ENCODE measurements around the gene OSBPL6.

Gene OSBPL6

DNA sequence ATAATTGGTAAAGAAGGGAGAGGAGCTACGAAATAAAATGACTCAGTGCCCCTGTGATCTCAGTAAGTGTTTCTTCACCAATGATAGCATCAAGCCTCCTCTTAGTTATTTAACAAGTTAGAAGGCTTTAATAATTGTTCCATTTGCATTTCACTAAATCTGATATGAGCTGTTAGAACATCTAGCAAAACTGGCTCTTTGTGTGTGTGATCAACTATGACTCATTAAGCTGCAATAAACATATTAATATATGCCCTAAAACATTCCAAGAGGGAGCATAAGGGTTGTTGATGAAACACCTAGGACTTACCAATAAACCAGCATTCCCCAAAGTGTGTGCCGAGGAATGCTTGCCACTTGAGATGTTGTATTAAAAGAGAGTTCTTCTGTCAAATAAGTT lies 115.2 kb downstream of the OSBPL6 start:
- H4K20me1 ChIP-seq (ENCODE audit: insufficient read depth, low read length, poor library complexity, severe bottlenecking): no peaks in the 10 kb centered on the region
- H3K4me2 ChIP-seq (ENCODE audit: low read depth, low read length, poor library complexity, severe bottlenecking): no peak overlapping the region
- no peak for TF ChIP-seq EZH2phosphoT487 (IDR thresholded peaks at IDR 0.05; ENCODE audit: borderline replicate concordance)
- TF ChIP-seq, protein P1, sequence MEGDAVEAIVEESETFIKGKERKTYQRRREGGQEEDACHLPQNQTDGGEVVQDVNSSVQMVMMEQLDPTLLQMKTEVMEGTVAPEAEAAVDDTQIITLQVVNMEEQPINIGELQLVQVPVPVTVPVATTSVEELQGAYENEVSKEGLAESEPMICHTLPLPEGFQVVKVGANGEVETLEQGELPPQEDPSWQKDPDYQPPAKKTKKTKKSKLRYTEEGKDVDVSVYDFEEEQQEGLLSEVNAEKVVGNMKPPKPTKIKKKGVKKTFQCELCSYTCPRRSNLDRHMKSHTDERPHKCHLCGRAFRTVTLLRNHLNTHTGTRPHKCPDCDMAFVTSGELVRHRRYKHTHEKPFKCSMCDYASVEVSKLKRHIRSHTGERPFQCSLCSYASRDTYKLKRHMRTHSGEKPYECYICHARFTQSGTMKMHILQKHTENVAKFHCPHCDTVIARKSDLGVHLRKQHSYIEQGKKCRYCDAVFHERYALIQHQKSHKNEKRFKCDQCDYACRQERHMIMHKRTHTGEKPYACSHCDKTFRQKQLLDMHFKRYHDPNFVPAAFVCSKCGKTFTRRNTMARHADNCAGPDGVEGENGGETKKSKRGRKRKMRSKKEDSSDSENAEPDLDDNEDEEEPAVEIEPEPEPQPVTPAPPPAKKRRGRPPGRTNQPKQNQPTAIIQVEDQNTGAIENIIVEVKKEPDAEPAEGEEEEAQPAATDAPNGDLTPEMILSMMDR (conservative IDR thresholded peaks at IDR 0.05; ENCODE audit: low read length): no peak
- H3K27me3 ChIP-seq (ENCODE audit: insufficient read depth, low read length, poor library complexity, severe bottlenecking): no peaks in the 10 kb centered on the region
- H2AFZ ChIP-seq (ENCODE audit: low read length): no peak overlapping the region
- no peaks in the 10 kb centered on the region for H3K36me3 ChIP-seq (ENCODE audit: insufficient read depth, low read length)
- H3K9ac ChIP-seq (ENCODE audit: low read depth, low read length, poor library complexity, severe bottlenecking): no peak overlapping the region
- no peaks in the 10 kb centered on the region for H3K9me2 ChIP-seq (replicated peaks; ENCODE audit: low read depth, low read length)
- H3K4me3 ChIP-seq (ENCODE audit: low read length, poor library complexity, severe bottlenecking): no peak overlapping the region
- peaks cover 3% of the 10 kb centered on the region for H3K4me1 ChIP-seq (ENCODE audit: insufficient read depth, low read length, poor library complexity, severe bottlenecking)
- no peaks in the 10 kb centered on the region for H3K79me2 ChIP-seq (ENCODE audit: insufficient read depth, low read length)
- no peaks in the 10 kb centered on the region for H3F3A ChIP-seq (ENCODE audit: low read depth)
- no peaks in the 10 kb centered on the region for H3K9me3 ChIP-seq (ENCODE audit: insufficient read depth, low read depth, low read length)

GRCh38 chr2:178315078-178315477 lies 120.8 kb downstream of the OSBPL6 start:
- no peaks in the 10 kb centered on the region for H3F3A ChIP-seq (ENCODE audit: low read depth)

DNA sequence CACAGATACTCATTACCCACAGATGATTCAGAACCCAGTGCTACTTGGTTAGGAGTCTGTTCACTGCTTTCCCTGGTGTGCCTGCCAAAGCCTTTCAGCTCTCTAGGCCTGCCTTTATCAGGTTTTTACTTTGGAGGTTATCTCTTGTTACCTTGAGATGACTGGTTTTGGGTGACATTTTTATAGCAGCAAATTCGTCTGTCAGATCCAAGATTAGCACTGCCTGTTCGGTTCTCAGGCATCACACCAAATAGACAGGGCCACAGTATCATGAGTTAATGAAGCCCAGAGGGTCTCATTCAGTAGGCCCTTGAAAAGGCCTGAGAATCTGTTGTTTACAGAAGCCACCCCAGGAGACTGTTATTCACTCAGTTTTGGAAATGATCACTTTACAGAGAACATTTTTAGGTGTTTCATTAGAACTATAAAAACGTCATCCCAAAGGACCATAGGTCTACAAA lies 121.2 kb downstream of the OSBPL6 start:
- no peak overlapping the region for H3K4me2 ChIP-seq (ENCODE audit: low read depth, low read length, poor library complexity, severe bottlenecking)
- H3K4me3 ChIP-seq (ENCODE audit: low read length, poor library complexity, severe bottlenecking): no peak overlapping the region
- H2AFZ ChIP-seq (ENCODE audit: low read length): no peak overlapping the region
- no peaks in the 10 kb centered on the region for H4K20me1 ChIP-seq (ENCODE audit: insufficient read depth, low read length, poor library complexity, severe bottlenecking)
- H3K4me1 ChIP-seq (ENCODE audit: insufficient read depth, low read length, poor library complexity, severe bottlenecking): no peaks in the 10 kb centered on the region
- no peak for TF ChIP-seq EZH2phosphoT487 (IDR thresholded peaks at IDR 0.05; ENCODE audit: borderline replicate concordance)
- TF ChIP-seq, protein P1 (conservative IDR thresholded peaks at IDR 0.05; ENCODE audit: low read length): no peak
- H3K36me3 ChIP-seq (ENCODE audit: insufficient read depth, low read length): no peaks in the 10 kb centered on the region
- no peaks in the 10 kb centered on the region for H3K79me2 ChIP-seq (ENCODE audit: insufficient read depth, low read length)
- H3K9me3 ChIP-seq (ENCODE audit: insufficient read depth, low read depth, low read length): no peaks in the 10 kb centered on the region
- H3K9me2 ChIP-seq (replicated peaks; ENCODE audit: low read depth, low read length): no peaks in the 10 kb centered on the region
- no peaks in the 10 kb centered on the region for H3F3A ChIP-seq (ENCODE audit: low read depth)
- H3K27me3 ChIP-seq (ENCODE audit: insufficient read depth, low read length, poor library complexity, severe bottlenecking): no peaks in the 10 kb centered on the region
- no peak overlapping the region for H3K9ac ChIP-seq (ENCODE audit: low read depth, low read length, poor library complexity, severe bottlenecking)

More at GRCh38 chr2:178315078-178315477, 120.8 kb downstream of the OSBPL6 start:
- Histone ChIP-seq H4K20me1 (ENCODE audit: insufficient read depth, low read length, poor library complexity, severe bottlenecking) (no peaks in the 10 kb centered on the region), H3K79me2 (ENCODE audit: insufficient read depth, low read length) (no peaks in the 10 kb centered on the region), H3K27me3 (ENCODE audit: insufficient read depth, low read length, poor library complexity, severe bottlenecking) (no peaks in the 10 kb centered on the region), H3K36me3 (ENCODE audit: insufficient read depth, low read length) (no peaks in the 10 kb centered on the region), H3K4me3 (ENCODE audit: low read length, poor library complexity, severe bottlenecking) (no peak overlapping the region), H3K9me3 (ENCODE audit: insufficient read depth, low read depth, low read length) (no peaks in the 10 kb centered on the region), H3K4me1 (ENCODE audit: insufficient read depth, low read length, poor library complexity, severe bottlenecking) (no peaks in the 10 kb centered on the region), H3K9ac (ENCODE audit: low read depth, low read length, poor library complexity, severe bottlenecking) (no peak overlapping the region), H3K9me2 (replicated peaks; ENCODE audit: low read depth, low read length) (no peaks in the 10 kb centered on the region), H2AFZ (ENCODE audit: low read length) (no peak overlapping the region), H3K4me2 (ENCODE audit: low read depth, low read length, poor library complexity, severe bottlenecking) (no peak overlapping the region)
- no peak for TF ChIP-seq EZH2phosphoT487 (IDR thresholded peaks at IDR 0.05; ENCODE audit: borderline replicate concordance)
- TF ChIP-seq, protein P1 (conservative IDR thresholded peaks at IDR 0.05; ENCODE audit: low read length): peak; percentile 21; the same call in 1 of the 2 replicates
